Measurements from ENCODE around the gene SASH3.

The SASH3 gene

DNA sequence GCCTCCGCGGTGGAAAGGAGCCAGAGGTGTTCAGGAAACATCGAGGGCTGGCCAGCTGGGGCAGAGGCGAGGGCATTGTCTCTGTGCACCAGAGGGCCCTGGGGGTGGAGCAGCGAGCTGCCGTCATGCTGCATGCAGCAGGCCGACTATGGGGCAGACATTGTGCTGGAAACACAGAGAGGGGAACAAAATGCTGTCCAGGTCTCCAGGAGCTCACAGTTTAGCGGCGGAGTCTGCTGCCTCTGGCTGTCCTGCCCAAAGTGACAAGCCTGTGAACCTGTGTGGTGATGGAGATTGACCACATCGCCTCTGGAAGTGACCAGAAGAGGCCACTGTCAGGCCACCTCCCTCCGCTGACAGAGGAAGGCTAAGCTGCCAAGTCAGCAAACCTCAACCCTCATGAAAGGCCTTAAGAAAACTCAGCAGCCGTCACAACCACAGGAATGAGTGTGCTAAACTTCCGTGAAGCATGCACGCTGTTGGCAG, 20.1 kb upstream of the SASH3 start:
- DNase-seq (ENCODE audit: low read depth in 2 of 3, low spot score in 1 of 3): peak in 1 of 3 donors; percentile 49

- DNase-seq (ENCODE audit: low read depth in 2 of 3, low spot score in 1 of 3): no peak
Observed at GRCh38 chrX:129760155-129760554, 19.6 kb upstream of the SASH3 start.

DNA sequence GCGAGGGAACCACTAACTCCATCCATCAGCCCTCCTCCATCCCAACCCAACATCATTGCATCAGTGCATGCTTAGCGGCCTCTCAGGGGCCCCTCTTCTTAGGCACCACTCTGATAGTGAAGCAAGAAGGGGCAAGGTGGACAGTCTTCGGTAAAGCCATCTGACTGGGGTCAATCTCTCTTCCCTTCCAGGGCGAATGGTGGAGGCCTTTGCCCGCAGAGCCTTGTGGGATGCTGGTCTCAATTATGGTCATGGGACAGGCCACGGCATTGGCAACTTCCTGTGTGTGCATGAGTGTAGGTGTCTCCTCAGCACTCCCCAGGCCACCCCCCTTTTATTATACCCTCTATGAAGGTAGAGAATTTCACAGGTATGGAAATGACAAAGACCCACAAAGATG, 18.8 kb upstream of the SASH3 start:
- no peak for DNase-seq (ENCODE audit: low read depth in 2 of 3, low spot score in 1 of 3)

DNA sequence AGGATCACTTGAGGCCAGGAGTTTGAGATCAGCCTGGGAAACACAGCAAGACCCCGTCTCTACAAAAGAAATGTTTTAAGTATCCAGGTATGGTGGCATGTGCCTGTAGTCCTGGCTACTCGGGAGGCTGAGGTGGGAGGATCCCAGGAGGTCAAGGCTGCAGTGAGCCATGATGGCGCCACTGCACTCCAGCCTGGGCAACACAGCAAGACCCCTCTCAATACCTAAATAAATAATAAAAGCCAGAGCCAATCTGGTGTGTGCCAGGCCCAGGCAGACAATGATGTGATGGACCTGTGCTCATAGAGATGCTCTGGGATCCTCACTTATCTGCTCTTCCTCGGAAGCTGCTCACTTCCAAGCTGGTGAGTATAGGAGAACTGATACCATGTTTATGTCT, 18.2 kb upstream of the SASH3 start:
- no peak for DNase-seq (ENCODE audit: low read depth in 2 of 3, low spot score in 1 of 3)

DNA sequence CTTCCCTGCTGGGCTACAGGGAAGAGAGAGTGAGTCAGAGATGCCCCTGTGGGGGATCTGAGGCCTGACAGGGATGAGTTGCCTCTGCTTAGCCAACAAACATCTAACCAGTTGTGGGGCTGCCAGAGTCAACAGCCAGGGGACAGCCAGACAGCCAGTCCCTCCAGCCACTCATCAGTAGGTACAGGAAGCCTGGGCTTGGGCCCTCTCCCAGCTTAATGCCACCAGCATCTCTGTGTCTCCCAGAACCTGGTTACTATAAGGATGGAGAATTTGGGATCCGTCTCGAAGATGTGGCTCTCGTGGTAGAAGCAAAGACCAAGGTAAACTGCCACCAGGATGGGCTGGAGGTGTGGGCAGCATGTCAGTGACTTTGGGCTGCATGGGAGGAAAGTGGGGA, 17.3 kb upstream of the SASH3 start:
- no peak for DNase-seq (ENCODE audit: low read depth in 2 of 3, low spot score in 1 of 3)

GRCh38 chrX:129763666-129764065, 16.1 kb upstream of the SASH3 start:
- DNase-seq (ENCODE audit: low read depth in 2 of 3, low spot score in 1 of 3): no peak

DNA sequence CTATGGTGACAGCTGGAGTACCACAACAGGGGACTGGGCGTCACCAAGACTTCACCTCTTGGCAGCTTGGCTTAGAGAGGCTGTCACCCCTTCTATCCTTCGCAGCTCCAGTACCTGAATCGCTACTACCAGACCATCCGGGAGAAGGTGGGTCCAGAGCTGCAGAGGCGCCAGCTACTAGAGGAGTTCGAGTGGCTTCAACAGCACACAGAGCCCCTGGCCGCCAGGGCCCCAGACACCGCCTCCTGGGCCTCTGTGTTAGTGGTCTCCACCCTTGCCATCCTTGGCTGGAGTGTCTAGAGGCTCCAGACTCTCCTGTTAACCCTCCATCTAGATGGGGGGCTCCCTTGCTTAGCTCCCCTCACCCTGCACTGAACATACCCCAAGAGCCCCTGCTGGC, 11.6 kb upstream of the SASH3 start:
- DNase-seq (ENCODE audit: low read depth in 2 of 3, low spot score in 1 of 3): no peak

GRCh38 chrX:129768586-129769466, 10.9 kb upstream of the SASH3 start:
- no peak for DNase-seq (ENCODE audit: low read depth in 2 of 3, low spot score in 1 of 3)

DNA sequence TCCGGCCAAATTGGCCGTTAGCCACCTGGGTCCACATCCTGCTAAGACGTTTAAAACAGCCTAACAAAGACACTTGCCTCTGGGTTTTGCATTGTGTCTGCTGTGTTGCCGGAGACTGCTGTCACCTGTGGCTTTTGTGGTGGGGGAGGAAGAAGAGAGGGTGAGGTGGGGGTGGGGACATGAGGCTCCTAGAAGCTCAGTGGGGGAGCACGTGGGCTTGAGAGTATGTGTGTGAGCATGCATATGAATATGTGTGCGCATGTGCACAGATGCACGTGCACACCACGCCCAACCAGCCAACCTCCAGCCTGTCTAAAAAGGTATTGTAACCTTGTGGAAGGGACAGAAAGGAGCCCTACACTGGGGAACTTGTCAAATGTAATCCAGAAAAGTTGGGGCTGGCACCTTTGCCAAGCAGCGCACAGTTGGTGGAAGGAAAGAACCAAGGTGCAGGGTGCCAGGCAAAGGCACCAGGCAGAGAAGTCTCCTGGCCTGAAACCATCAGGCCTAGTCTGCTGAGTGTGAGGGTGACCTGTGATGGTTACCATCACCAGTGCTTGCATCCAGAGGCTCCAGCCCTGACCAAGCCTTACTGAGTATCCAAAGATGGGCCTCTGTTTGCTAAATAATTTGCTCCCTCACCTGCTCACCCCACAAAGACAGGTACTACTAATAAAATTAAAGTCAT, 10.1 kb upstream of the SASH3 start:
- peak in 2 of 3 donors; percentile 50 for DNase-seq (ENCODE audit: low read depth in 2 of 3, low spot score in 1 of 3)

DNA sequence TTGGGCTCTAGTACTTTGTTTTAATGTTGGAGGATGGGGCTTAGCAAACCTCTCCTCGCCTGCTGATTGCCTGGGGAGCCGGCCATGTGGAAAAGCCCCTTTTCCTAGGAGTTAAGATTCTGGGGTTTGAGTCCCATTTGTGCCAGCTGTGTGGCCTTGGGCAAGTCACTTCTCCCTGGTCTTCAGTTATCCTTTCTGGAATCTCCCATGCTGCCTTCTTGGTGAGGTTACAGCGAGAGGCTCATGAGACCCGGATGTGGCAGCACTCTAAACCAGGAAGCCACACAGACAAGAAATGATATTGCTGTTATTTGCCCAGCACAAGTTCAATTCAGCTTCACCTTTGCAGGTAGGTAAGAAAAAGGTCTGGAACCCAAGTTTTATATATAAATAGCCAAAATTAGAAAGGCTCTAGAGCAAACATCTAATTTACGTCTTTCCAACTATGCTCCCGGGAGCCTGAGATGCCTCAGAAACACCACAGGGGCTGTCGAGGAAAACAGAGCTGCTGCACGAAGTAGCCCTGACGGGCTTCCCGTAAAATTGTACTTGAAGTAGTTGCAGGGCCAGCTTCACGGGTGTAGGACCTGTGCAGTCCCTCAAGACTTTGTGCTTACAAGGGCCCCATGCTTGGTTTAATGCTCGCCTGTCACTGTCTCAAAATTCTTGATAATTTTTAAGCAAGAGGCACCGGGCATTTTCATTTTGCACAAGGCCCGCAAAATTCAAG, 8.3 kb upstream of the SASH3 start:
- no peak for DNase-seq (ENCODE audit: low read depth in 2 of 3, low spot score in 1 of 3)

DNA sequence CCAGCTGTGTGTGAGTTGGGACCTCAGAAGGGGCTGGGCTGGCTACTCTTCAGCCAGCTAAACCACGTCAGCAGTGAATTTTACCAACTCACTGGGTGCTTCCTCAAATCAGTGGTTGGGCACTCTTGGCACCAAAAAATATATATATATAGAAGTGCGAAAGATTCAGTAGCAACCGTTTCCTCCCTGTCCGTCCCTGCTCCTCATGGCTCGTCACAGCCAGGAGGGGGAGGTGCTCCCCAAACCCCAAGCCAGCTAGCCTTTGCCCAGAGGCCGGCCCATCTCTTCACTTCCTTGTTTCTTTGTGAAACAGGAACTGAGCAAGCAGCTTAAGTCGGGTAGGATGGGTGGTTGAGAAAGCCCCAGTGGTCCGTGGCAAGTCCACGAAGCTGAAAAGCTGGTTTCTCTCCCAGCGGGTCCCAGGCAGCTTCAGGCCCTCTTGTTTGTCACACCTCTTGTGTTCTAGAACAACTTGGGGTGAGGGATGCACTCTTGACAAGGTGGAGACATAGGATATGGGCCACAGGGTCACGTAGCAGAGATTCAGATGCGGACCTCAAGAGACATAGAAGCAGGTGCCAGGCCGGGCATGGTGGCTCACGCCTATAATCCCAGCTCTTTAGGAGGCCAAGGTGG, 6.8 kb upstream of the SASH3 start:
- DNase-seq (ENCODE audit: low read depth in 2 of 3, low spot score in 1 of 3): no peak

DNA sequence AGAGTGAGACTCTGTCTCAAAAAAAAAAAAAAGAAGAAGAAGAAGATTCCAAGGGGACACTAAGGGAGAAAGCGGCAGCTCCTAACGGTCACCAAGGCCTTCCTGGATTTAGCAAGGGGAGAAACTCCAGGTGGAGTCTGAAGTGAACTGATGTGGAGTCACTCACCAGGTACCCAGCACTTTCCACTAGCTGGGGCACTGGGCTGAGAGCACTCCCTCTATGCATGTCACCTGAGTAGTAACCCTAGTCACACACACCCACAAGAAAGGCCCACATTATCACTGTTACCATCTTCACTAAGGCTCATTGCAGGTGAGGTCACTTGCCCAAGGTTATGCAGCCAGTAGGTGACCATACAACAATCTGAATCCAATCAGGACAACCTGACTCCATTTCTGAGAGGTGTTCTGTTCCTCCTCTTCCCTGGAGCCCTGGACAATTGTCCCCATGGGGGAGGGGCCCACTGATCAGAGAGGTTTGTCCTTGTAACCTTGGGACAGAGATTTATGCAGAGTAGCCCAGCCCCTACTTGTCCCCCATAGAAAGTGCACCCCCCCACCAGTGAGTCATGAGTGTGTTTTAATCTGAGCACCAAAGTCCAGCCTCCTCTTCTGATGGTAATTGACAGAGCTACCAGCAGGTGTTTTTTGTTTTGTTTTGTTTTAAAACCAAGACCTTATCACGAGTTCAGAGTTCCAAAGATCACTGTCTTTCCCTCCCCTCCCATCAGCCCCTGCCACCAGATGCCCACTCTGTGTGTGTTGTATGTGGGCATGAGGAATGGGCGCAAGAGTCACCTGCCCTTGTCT, 5.9 kb upstream of the SASH3 start:
- no peak for DNase-seq (ENCODE audit: low read depth in 2 of 3, low spot score in 1 of 3)

GRCh38 chrX:129777218-129778030, 2.3 kb upstream of the SASH3 start:
- DNase-seq (ENCODE audit: low read depth in 2 of 3, low spot score in 1 of 3): peak; percentile 47 to 53 (median 51)

GRCh38 chrX:129779086-129779672, 570 bp upstream of the SASH3 start:
- DNase-seq (ENCODE audit: low read depth in 2 of 3, low spot score in 1 of 3): no peak

DNA sequence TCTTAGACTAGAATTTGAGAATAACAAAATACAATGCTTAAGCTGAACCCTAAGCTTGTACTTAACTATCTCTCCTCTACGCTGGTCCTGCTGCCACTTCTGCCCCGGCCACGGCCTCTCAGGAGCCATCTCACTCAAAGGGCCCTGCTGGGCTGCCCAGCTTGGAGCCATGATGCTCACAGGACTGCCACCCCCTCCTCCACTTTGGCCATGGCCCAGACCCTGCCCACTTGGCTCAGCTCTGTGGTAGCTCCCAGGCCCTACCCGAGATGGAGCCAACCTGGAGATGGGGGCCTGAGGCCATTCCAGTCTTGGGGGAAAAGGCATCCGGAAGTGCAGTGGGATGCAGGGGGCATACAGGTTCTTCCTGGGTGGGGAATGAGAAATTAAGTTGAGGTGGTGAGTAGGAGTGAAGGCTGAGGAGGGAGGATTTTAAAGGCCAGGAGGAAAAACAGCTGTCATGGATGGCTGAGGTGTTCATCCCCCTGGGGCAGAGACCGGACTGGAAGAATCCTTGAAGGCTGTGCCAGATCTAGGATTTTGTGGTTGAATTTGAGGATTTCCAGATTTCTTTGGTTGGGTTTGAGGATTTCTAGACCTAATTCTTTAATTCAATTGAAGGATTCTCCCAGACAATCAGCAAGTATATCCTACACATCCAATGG, 824 bp downstream of the SASH3 start:
- DNase-seq (ENCODE audit: low read depth in 2 of 3, low spot score in 1 of 3): no peak

DNA sequence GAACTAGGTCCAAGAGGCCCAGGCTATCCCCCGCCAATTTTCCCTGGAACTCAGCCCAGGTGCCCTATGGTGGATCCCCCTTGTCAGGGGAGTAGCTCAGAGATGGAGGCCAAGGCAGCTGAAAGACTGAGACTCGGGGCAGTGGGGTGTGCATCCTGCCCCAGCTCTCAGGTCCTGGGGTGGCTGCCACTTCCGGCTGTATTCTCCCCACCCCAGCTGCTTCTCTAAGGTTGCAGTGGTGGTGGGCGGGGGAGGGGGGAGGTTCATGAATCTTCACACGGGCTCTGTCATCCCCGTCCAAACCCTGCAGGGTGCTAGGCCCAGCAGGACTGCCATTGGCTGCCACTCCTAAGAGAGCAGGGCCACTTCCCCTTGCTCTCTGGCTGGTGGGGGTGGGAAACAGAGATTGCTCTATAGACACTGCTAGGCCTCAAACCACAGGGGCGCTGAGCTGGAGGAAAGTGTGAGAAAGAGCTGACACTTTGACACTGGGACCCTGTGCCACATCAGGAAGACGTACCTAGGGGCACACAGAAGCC, 1.5 kb downstream of the SASH3 start:
- peak; percentile 58 to 82 (median 72) for DNase-seq (ENCODE audit: low read depth in 2 of 3, low spot score in 1 of 3)

DNA sequence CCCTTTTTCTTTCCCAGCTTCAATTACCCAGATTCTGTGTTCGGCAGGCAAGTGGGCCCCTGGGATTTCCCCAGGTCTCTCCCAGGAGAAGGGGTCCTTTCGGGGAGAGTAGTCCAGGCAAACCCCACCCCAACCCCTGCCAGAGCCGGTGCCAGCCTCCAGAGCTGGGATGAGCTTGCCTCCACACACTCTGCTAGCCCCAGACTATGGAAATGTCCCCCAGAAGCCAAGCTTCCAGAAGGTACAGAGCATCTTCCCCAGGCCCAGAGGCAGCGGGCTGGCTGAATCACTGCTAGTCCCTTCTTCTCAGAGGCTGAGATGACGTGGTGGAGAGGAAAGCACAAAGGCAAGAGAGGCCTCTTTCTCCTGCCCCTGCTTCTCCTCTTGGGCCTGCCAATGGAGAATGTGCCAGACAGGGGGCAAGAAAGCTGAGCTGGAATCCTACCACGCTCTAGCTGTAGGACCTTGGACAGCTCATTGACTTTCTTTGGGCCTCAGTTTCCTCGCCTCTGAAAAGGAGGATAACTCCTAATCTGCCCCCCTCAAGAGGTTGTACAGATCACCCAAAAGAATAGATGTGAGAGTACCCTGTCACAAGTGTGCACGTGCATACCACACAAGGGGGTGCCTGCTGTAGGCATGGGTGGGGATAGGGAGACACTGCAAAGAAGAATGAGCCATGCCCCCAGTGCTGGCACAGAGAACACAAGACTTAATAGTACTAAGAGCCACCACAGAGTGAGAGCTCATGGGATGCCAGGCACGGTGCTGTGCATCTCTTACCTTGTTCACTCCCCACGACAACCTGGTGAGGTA, 2.1 kb downstream of the SASH3 start:
- DNase-seq (ENCODE audit: low read depth in 2 of 3, low spot score in 1 of 3): no peak

- DNase-seq (ENCODE audit: low read depth in 2 of 3, low spot score in 1 of 3): no peak
Observed at GRCh38 chrX:129782706-129783105, 3.0 kb downstream of the SASH3 start.

All from stimulated activated CD4-positive, alpha-beta T cell treated with anti-CD3 and anti-CD28 coated beads, Interleukin-12 subunit alpha, Interleukin-12 subunit beta, amount 100 ng/mL, for 48 hours (primary cell).